SIG-M5 (cell line): ENCODE measurements around the gene SDK2.
"Not testable (repeated sequence)": the region's sequence is repeated elsewhere in the genome, so short reads cannot be mapped to it uniquely, and the experiment has no call there.

ENCODE experiments used
- DNase-seq: peaks from one replicate; lab custom pipeline; 2025; lab: John Stamatoyannopoulos, UW

SDK2 gene

DNA sequence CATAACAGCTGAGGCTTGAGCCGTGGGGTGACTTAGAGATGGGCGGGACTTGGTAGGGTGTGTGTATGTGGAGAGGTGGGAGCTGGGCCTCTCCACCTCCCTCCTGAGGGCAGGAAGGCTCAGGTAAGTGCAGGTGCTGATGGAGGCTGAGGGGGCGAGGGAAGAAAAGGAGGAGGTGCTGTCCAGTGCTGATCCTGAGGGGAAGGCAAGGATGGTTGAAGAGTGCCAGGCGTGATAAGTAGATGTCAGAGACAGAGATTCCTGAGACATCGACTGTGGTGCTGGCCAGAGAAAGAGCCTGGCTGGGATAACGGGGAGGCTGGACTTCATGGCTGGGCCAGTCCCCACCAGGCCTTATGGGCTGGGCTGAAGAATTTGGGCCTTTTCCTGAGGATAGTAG lies 159.1 kb downstream of the SDK2 start:
- no peak for DNase-seq

DNA sequence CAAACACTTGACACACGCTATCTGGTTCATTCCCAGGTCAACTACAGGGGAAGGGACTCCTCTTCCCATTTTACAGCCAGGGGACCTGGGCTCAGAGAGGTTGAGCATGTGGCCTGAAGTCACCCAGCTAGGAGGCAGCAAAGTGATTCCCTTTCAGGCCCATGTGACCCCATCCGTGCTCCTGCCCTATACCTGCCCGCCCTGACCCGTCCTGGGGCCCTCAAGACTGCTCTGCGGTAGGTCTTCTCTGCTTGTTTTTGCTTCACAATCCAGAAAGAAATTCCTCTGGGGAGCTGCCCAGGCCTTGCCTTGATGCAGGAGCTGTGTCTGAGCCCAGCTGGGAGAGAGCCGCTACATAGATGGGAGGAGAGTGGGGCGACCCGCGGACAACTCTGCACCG lies 161.4 kb downstream of the SDK2 start:
- DNase-seq, result no peak

GRCh38 chr17:73482251-73482716 lies 162.0 kb downstream of the SDK2 start:
- no peak for DNase-seq

- DNase-seq, result no peak
Measured at GRCh38 chr17:73481676-73482075, 162.6 kb downstream of the SDK2 start.

DNA sequence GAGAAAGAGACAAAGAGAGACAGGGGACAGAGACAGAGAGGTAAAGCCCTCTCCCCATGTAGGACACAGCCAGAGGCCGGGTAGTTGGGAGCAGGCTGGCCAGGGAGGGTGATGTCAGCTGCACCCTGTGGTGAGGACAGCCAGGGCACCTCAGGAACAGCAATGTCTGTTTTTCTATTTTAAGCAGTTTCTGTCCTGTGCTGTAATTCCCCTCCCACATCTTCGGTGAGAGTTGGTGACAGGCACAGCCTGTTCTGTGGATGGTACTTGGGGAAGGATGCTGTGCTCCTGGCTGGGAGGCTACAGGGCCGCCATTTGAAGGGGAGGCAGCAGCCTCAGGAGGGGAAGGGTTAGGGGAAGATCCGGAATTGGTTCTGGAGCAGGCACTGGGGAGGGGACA lies 163.5 kb downstream of the SDK2 start:
- DNase-seq, result no peak

DNA sequence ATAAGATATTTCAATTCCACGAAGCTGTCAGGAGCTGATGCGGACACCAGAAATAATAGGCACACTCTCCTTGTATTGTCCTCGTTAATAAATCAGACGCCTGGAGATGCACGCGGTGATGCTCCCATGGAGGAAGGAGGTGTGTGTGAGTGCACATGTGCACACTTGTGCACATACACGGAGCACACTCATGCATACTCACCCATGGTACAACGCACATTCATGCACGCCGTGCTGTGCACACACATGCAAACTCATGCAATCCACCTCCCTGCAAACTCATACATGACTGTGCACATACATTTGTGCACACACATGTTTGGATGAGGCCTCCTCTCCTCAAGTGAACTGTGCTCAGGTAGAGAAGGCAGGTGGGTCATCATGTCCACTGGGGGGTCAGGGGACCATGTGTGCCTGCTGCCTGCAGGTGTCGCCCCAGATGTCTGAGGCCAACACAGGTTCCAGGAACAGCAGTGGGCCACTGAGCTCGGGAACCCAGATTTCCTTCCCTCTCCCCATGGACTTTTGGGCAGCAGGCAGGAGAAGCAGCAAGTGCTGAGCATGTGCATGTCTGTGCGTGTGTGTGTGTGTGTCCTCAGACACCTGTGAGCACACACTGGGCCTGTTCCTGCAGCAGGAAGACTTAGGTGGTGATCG lies 165.3 kb downstream of the SDK2 start:
- no peak for DNase-seq

- no peak for DNase-seq
Measured at GRCh38 chr17:73478334-73478733, 165.9 kb downstream of the SDK2 start.

DNA sequence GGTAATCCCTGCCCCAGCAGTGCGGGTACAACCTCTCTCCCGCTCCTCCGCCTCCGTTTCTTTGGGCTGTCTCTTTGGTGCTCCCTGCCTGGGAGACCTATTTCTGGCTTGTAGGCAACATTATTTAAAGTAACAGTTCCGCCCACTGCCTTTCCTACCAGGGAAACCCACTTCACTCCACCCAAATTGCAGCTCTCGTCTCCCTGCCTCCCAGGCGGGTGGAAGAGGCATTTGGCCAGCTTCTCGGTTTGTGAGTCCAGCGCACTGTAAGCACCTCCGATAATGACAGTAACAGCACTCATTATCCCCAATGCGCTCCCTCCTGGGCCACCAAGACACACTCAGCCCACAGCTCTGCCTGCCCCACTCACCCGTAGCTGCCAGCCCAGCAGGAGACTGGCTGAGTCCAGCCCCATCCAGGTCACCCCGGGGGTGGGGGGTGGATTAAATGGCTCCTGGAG lies 167.3 kb downstream of the SDK2 start:
- no peak for DNase-seq

DNA sequence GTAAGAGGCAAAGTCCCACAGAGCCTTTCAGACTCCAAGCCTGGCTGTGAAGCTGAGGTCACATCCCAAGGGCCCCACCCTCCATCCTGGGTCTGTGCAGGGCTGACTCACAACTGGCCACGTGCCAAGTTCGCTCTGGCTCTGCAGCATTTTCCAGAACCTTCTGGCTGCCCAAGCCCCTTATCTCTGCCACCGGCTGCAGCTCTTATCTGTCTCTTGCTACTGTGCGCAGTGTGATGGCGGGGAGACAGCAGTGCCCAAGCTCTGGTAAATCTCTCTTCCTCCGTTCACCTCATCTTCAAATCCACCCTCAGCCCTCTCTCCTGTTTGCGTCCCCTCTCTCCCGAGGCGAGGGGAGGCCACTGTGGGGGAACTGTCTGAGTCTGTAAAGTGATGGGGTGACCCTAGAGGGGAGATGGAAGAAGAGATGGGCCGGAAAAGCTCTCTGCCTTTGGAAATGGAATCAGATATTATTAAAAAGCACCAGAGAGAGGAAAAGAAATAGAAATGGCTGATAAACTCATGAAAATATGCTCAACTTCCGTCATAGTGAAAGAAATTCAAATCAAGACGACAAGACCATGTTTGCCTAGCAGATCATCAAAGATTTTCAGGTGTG lies 169.8 kb downstream of the SDK2 start:
- DNase-seq, result no peak

DNA sequence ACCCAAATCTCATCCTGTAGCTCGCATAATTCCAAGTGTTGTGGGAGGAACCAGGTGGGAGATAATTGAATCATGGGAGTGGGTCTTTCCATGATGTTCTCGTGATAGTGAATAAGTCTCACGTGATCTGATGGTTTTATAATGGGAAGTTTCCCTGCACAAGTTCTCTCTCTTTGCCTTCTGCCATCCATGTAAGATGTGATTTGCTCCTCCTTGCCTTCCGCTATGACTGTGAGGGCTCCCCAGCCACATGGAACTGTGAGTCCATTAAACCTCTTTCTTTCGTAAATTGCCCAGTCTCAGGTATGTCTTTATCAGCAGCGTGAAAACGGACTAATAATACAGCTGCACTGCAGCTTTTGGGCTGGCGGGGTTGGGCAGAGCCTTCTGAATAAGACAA lies 171.5 kb downstream of the SDK2 start:
- DNase-seq, result not testable (repeated sequence)

- DNase-seq, result no peak
Measured at GRCh38 chr17:73471924-73472323, 172.3 kb downstream of the SDK2 start.

- no peak for DNase-seq
Measured at GRCh38 chr17:73470316-73470826, 173.9 kb downstream of the SDK2 start.

- DNase-seq, result no peak
Measured at GRCh38 chr17:73469311-73469710, 174.9 kb downstream of the SDK2 start.

- DNase-seq, result no peak
Measured at GRCh38 chr17:73468221-73468620, 176.0 kb downstream of the SDK2 start.

DNA sequence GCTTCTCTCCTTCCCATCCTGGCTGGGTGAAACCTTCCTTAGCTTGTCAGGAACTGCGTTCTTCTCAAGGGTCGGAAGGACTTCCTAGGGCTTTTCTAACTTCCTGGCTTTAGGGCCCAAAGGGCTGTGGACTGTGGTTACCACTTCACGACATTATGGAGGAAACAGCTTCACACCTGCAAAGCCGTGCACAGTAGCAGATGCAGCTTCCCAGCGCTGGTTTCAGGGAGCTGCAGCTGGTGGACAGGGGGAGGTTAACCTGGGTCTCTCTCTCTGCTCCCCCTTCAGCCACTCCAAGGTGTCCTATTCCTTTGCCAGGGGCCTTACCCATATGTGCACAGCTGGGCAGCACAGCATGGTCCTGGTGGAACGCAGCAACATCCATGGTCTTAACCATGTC lies 176.6 kb downstream of the SDK2 start:
- no peak for DNase-seq

DNA sequence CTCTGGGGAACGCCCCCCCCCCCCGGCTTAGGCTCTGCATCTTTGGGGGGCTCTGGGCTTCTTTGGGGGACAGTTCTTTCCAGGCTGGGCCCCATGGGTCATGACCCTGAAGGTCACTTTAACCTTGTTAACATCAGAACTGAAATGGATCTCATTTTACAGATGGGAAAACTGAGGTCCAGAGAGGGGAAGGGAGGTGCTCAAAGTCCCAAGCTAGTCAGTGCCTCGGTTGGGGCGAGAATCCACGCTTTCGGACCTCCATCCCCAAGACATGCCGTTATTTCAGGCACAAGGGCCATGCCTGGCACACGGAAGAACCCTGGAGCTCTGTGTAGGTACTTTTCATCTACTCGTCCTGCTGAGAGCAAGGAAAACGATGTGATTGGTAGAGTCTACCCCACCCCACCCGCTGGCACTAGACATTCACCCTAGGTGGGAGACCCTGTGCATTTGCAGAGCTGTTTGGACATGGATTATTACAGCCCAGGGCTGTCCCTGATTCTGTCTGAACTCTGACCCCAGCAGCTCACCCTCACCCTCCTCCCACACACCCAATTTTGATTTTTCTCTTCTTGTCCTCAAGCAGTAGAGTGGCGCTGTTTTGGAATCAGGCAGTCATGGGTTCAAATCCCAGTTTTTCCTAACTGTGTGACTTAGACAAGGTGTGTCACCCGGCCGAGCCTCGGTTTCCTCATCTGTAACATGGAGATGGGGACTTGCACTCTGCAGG lies 177.4 kb downstream of the SDK2 start:
- no peak for DNase-seq

GRCh38 chr17:73465953-73466230 lies 178.4 kb downstream of the SDK2 start:
- DNase-seq, result no peak

DNA sequence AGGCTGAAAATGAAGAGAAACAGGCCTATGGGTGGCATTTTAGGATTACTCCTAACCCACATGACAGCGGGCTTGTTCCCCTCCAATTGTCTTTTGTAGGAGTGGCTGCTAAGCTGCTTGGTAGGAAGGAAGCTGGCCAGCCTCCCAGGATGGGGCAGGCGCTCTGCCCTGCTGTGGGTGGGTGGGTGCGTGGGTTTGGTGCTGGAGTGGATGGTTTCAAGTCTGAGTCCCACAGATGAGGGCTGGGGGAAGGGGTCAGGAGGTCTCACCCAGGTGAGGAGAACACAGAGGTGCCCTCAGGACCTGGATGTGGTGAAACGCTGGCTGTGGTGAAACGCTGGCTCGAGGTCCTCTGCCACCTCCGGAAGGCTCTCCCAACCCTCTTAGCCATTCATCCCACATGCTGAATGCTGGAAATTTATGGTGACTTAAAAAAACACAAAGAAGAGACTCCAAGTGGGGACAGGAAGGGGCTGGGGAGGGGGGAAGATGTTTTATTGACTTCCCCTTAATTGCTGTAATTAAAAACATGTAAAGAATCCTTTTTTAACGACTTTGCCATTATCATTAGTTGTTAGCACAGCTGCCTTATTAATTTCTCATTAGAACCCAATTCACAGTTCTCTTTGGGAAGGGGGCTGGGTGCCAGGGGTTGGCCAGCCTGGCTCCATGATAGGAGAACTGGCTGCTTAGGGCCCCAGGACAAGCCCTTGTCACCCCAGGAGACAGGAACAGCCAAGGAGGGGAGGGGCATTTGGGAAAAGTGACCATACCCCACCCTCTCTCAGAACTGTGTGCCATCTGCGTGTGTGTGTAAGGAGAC lies 178.9 kb downstream of the SDK2 start:
- DNase-seq, result no peak

- DNase-seq, result no peak
Measured at GRCh38 chr17:73464447-73464846, 179.8 kb downstream of the SDK2 start.

DNA sequence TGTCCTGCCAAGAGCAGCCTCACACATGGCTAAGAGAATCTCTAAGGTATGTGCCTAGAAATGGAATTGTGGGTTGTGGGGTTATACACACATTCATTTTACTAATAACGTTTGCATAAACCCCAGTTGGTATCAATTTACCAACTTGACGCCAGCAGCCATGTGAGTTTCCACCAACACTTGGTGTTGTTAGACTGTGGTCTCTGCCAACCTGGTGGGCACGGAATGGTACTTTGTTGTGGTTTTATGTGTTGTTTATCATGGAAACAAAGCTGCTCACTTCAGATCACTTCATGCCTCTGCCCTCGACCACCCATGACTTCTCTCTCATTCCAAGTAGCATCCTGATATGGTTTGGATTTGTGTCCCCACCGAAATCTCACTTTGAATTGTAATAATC lies 180.4 kb downstream of the SDK2 start:
- DNase-seq, result no peak

DNA sequence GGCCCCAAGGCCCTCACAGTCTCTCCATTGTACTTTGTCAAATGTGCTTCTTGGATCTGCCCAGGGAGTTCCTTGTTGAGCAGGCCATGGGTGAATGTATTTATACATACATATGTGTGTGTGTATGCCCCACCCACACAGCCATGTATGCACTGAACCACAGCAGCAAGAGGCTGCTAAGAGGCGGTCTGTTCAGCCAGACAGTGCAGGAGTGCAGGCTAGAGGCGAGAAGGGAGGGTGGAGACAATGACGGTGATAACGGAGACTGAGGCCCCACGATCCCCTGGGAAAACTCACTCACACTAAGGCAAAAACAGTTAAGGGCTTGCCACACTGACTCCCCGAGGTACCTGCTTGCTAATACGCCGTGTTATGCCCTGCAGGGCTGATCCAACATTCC lies 181.4 kb downstream of the SDK2 start:
- DNase-seq, result no peak

GRCh38 chr17:73459980-73460379 lies 184.3 kb downstream of the SDK2 start:
- no peak for DNase-seq
